Neural cell (in vitro differentiated cells): ENCODE data around the gene SLC5A11. TPM values are rescaled to one million over a fixed set of nuclear protein-coding genes. Genes with fewer than 3 reads are reported as not detected.

Experiments
- H2AFZ ChIP-seq: fragments of 200-600, 300-800 bp; sonication (generic), shearing (Covaris generic); 2 replicates; pipeline ENCODE4 v1.6.0; 2014; ENCODE audit warnings: low read depth, mild to moderate bottlenecking, antibody characterized with exemption, low read length, moderate library complexity
- H3F3A ChIP-seq: fragments of 200-600 bp; shearing (Covaris generic); 2 replicates; pipeline ENCODE4 v1.6.1; 2016; ENCODE audit warnings: mild to moderate bottlenecking, moderate library complexity, mixed read lengths, antibody characterized with exemption, low read length; ENCODE audit not compliant: insufficient read depth, poor library complexity, severe bottlenecking
- H3K27ac ChIP-seq: fragments of 200-600, 300-800 bp; sonication (generic), shearing (Covaris generic); 2 replicates; pipeline ENCODE4 v1.5.1; 2014; ENCODE audit warnings: mild to moderate bottlenecking, low read length, moderate library complexity
- H3K27me3 ChIP-seq: fragments of 300-800, 200-600 bp; sonication (generic), shearing (Covaris generic); 2 replicates; pipeline ENCODE4 v1.6.0; 2014; ENCODE audit warnings: mild to moderate bottlenecking, low read depth, low read length, moderate library complexity; ENCODE audit not compliant: insufficient read depth
- H3K36me3 ChIP-seq: fragments of 300-800, 200-600 bp; sonication (generic), shearing (Covaris generic); 2 replicates; pipeline ENCODE4 v1.5.1; 2014; ENCODE audit warnings: mild to moderate bottlenecking, antibody characterized with exemption, low read length, moderate library complexity; ENCODE audit not compliant: insufficient read depth
- H3K4me2 ChIP-seq: fragments of 300-800, 200-600 bp; sonication (generic), shearing (Covaris generic); 2 replicates; pipeline ENCODE4 v1.6.0; 2014; ENCODE audit warnings: mild to moderate bottlenecking, low read length
- H3K4me3 ChIP-seq: fragments of 300-800, 200-600 bp; sonication (generic), shearing (Covaris generic); 2 replicates; pipeline ENCODE4 v1.5.1; 2014; ENCODE audit warnings: mild to moderate bottlenecking, low read length, moderate library complexity
- H3K79me2 ChIP-seq: fragments of 200-600 bp; shearing (Covaris generic); replicated peaks from 2 replicates; pipeline ENCODE4 v1.6.0; 2014; ENCODE audit warnings: mild to moderate bottlenecking, low read length, moderate library complexity; ENCODE audit not compliant: insufficient read depth
- H3K9ac ChIP-seq: fragments of 300-800, 200-600 bp; sonication (generic), shearing (Covaris generic); 2 replicates; pipeline ENCODE4 v1.6.1; 2016; ENCODE audit warnings: mild to moderate bottlenecking, low read length, mixed read lengths
- H3K9me2 ChIP-seq: fragments of 200-600 bp; shearing (Covaris generic); 2 replicates; pipeline ENCODE4 v1.6.1; 2016; ENCODE audit warnings: mild to moderate bottlenecking, low read length, mixed read lengths; ENCODE audit not compliant: insufficient read depth
- H3K9me3 ChIP-seq: fragments of 200-600, 300-800 bp; sonication (generic), shearing (Covaris generic); 2 replicates; pipeline ENCODE4 v1.6.1; 2016; ENCODE audit warnings: mild to moderate bottlenecking, mixed run types, low read length, moderate library complexity, mixed read lengths
- H4K20me1 ChIP-seq: fragments of 200-600 bp; shearing (Covaris generic); 2 replicates; pipeline ENCODE4 v1.6.1; 2016; ENCODE audit warnings: mild to moderate bottlenecking, mixed run types; ENCODE audit not compliant: insufficient read depth
- CTCF ChIP-seq: fragments of 450-650 bp; IDR thresholded peaks from 2 replicates; pipeline ENCODE4 v1.5.1; 2014; ENCODE audit warnings: antibody characterized with exemption, mild to moderate bottlenecking, moderate library complexity; ENCODE audit not compliant: poor library complexity, severe bottlenecking
- EP300 ChIP-seq: fragments of 450-650 bp; conservative IDR thresholded peaks from 2 replicates; pipeline ENCODE4 v1.6.1; 2014; ENCODE audit warnings: antibody characterized with exemption, mild to moderate bottlenecking, moderate library complexity; ENCODE audit not compliant: poor library complexity, severe bottlenecking
- EZH2 ChIP-seq: fragments of 200-600, 300-800 bp; shearing (Covaris generic), sonication (generic); IDR thresholded peaks from 2 replicates; pipeline ENCODE4 v1.6.1; 2014; ENCODE audit warnings: antibody characterized with exemption, low read length, borderline replicate concordance, mild to moderate bottlenecking; ENCODE audit not compliant: insufficient read depth, poor library complexity, severe bottlenecking
- MXI1 ChIP-seq: fragments of 450-650 bp; conservative IDR thresholded peaks from 2 replicates; pipeline ENCODE4 v1.6.1; 2014; ENCODE audit warnings: antibody characterized with exemption, mild to moderate bottlenecking; ENCODE audit not compliant: poor library complexity, severe bottlenecking
- POLR2AphosphoS5 ChIP-seq: IDR thresholded peaks from 2 replicates; pipeline ENCODE4 v1.6.1; 2012
- RAD21 ChIP-seq: fragments of 450-650 bp; conservative IDR thresholded peaks from 2 replicates; pipeline ENCODE4 v1.6.1; 2014; ENCODE audit warnings: antibody characterized with exemption, mild to moderate bottlenecking, moderate library complexity
- REST ChIP-seq: IDR thresholded peaks from 2 replicates; pipeline ENCODE4 v1.6.1; 2012; ENCODE audit warnings: borderline replicate concordance
- SMC3 ChIP-seq: fragments of 450-650 bp; conservative IDR thresholded peaks from 2 replicates; pipeline ENCODE4 v1.6.1; 2014; ENCODE audit warnings: antibody characterized with exemption, mild to moderate bottlenecking, moderate library complexity; ENCODE audit not compliant: poor library complexity
- TAF1 ChIP-seq: IDR thresholded peaks from 2 replicates; pipeline ENCODE4 v1.6.1; 2012; ENCODE audit warnings: low read depth
- polyA plus RNA-seq: library from polyadenylated mRNA; depleted of rRNA; stranded (reverse); fragments of >200 nt; gene quantifications from 2 replicates; pipeline ENCODE4 v1.2.3, GENCODE V29; 2014

The SLC5A11 gene
- polyA plus RNA-seq, 1 donor from 2014 or later = not detected

GRCh38 chr16:24852281-24852721, 6.5 kb downstream of the SLC5A11 start:
- H3K9me3 ChIP-seq = no peaks in the 10 kb centered on the region
- H3K27ac ChIP-seq = no peak overlapping the region
- no peak overlapping the region for H3K4me3 ChIP-seq
- TF ChIP-seq SMC3 (no peak), MXI1 (no peak), REST (no peak), POLR2AphosphoS5 (no peak), CTCF (no peak), EP300 (no peak), EZH2 (no peak), RAD21 (no peak), TAF1 (no peak)
- no peaks in the 10 kb centered on the region for H3K79me2 ChIP-seq
- H3K4me2 ChIP-seq = no peak overlapping the region
- no peak overlapping the region for H3K9ac ChIP-seq
- H3K9me2 ChIP-seq = no peaks in the 10 kb centered on the region
- H3K36me3 ChIP-seq = no peaks in the 10 kb centered on the region
- H3F3A ChIP-seq = no peaks in the 10 kb centered on the region
- no peak overlapping the region for H2AFZ ChIP-seq
- no peaks in the 10 kb centered on the region for H4K20me1 ChIP-seq
- H3K27me3 ChIP-seq = no peaks in the 10 kb centered on the region

- Histone ChIP-seq H3F3A (no peaks in the 10 kb centered on the region), H3K4me3 (no peak overlapping the region), H3K4me2 (no peak overlapping the region), H3K9me2 (no peaks in the 10 kb centered on the region), H3K79me2 (no peaks in the 10 kb centered on the region), H3K27me3 (no peaks in the 10 kb centered on the region), H4K20me1 (no peaks in the 10 kb centered on the region), H2AFZ (no peak overlapping the region), H3K27ac (no peak overlapping the region), H3K9me3 (no peaks in the 10 kb centered on the region), H3K36me3 (no peaks in the 10 kb centered on the region), H3K9ac (no peak overlapping the region)
- TF ChIP-seq MXI1 (no peak), REST (no peak), SMC3 (no peak), TAF1 (no peak), POLR2AphosphoS5 (no peak), EP300 (no peak), CTCF (no peak), EZH2 (no peak), RAD21 (no peak)
Measured at GRCh38 chr16:24853169-24853824, 7.5 kb downstream of the SLC5A11 start.
